Measurements from ENCODE around the gene ST8SIA4. TPM values are rescaled to one million over a fixed set of nuclear protein-coding genes. Genes with fewer than 3 reads are reported as not detected.

Gene ST8SIA4
- total RNA-seq, 1 donor from 2014 or later, result 0.59 TPM

DNA sequence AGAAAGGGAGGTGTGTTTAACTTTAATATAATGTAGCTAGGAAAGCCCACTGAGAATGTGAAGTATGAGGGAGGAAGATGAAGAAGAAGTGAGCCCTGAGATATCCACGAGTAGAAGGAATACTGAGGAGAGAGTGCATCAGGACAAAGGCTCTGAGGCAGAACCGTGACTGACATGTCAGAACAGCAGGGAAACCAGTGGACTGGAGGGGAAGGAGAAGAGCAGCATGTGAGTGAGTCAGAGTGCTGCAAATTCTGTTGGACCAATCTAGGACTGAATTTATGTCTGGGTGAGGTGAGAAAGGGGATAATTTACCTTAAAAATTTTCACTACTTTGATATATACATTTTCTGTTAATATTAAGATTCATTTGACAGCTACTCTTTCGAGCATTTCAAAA, 110.3 kb downstream of the ST8SIA4 start:
- no peak overlapping the region for H3K27ac ChIP-seq (ENCODE audit: low read depth, low read length)
- H3K27ac Mint-ChIP-seq (ENCODE audit: unreplicated experiment), result no peak overlapping the region

DNA sequence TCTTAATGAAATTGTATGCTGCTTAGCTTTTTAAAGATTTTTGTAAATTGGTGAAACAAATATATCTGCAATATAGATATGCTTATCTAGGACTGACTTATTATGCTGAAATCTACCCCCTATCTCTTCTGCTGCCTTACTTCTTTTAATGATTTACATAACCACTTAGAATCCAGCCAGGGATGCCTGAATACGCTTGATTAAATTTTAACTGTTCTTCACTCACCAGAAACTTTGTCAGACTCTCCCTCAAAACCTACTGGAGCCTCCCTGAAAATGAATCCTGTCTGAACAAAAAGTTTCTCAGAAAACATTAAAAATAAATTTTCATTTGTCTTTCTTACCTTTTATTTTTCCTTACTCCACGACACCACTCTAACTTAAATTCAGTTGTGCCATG, 111.7 kb downstream of the ST8SIA4 start:
- FAIRE-seq (no peak), DNase-seq (ENCODE audit: low read depth) (no peak)
- H2AFZ ChIP-seq (ENCODE audit: low read depth, low read length), result no peak overlapping the region
- H3K79me2 ChIP-seq (ENCODE audit: insufficient read depth, low read length), result no peaks in the 10 kb centered on the region
- Mint-ChIP-seq H3K27me3 (ENCODE audit: low read depth, unreplicated experiment) (no peaks in the 10 kb centered on the region), H3K9me3 (ENCODE audit: unreplicated experiment) (peaks cover 3% of the 10 kb centered on the region), H3K36me3 (ENCODE audit: low read depth, unreplicated experiment) (no peaks in the 10 kb centered on the region), H3K4me1 (ENCODE audit: low read depth, unreplicated experiment) (peaks cover 13% of the 10 kb centered on the region), H3K4me3 (ENCODE audit: unreplicated experiment) (no peak overlapping the region), H3K27ac (ENCODE audit: unreplicated experiment) (no peak overlapping the region)
- H3K4me1 ChIP-seq (ENCODE audit: insufficient read depth, low read length), result no peaks in the 10 kb centered on the region
- no peaks in the 10 kb centered on the region for H3K27me3 ChIP-seq (ENCODE audit: insufficient read depth, low read length)
- no peak overlapping the region for H3K4me3 ChIP-seq (ENCODE audit: insufficient read depth, low read depth, low read length)
- no peaks in the 10 kb centered on the region for H3K36me3 ChIP-seq (ENCODE audit: insufficient read depth, low read length)
- no peak overlapping the region for H3K27ac ChIP-seq (ENCODE audit: low read depth, low read length)
- no peak for TF ChIP-seq EZH2 (IDR thresholded peaks at IDR 0.05; ENCODE audit: insufficient read depth, low read length)
- TF ChIP-seq, protein P1, sequence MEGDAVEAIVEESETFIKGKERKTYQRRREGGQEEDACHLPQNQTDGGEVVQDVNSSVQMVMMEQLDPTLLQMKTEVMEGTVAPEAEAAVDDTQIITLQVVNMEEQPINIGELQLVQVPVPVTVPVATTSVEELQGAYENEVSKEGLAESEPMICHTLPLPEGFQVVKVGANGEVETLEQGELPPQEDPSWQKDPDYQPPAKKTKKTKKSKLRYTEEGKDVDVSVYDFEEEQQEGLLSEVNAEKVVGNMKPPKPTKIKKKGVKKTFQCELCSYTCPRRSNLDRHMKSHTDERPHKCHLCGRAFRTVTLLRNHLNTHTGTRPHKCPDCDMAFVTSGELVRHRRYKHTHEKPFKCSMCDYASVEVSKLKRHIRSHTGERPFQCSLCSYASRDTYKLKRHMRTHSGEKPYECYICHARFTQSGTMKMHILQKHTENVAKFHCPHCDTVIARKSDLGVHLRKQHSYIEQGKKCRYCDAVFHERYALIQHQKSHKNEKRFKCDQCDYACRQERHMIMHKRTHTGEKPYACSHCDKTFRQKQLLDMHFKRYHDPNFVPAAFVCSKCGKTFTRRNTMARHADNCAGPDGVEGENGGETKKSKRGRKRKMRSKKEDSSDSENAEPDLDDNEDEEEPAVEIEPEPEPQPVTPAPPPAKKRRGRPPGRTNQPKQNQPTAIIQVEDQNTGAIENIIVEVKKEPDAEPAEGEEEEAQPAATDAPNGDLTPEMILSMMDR (IDR thresholded peaks at IDR 0.05; ENCODE audit: insufficient read depth, low read depth, low read length), result no peak
- H3K4me2 ChIP-seq (ENCODE audit: low read length), result no peak overlapping the region
- no peak overlapping the region for H3K9ac ChIP-seq (ENCODE audit: low read length)
- no peaks in the 10 kb centered on the region for H4K20me1 ChIP-seq (ENCODE audit: insufficient read depth, low read length)
- no peaks in the 10 kb centered on the region for H3K9me3 ChIP-seq (ENCODE audit: insufficient read depth, low read depth, low read length)

More for the DNA sequence above, 110.3 kb downstream of the ST8SIA4 start:
- no peaks in the 10 kb centered on the region for H4K20me1 ChIP-seq (ENCODE audit: insufficient read depth, low read length)
- Mint-ChIP-seq H3K4me3 (ENCODE audit: unreplicated experiment) (no peak overlapping the region), H3K9me3 (ENCODE audit: unreplicated experiment) (no peaks in the 10 kb centered on the region), H3K27me3 (ENCODE audit: low read depth, unreplicated experiment) (no peaks in the 10 kb centered on the region), H3K4me1 (ENCODE audit: low read depth, unreplicated experiment) (peaks cover 13% of the 10 kb centered on the region), H3K36me3 (ENCODE audit: low read depth, unreplicated experiment) (no peaks in the 10 kb centered on the region)
- no peak overlapping the region for H3K4me3 ChIP-seq (ENCODE audit: insufficient read depth, low read depth, low read length)
- DNase-seq (ENCODE audit: low read depth) (no peak), FAIRE-seq (no peak)
- no peak overlapping the region for H2AFZ ChIP-seq (ENCODE audit: low read depth, low read length)
- no peaks in the 10 kb centered on the region for H3K4me1 ChIP-seq (ENCODE audit: insufficient read depth, low read length)
- no peaks in the 10 kb centered on the region for H3K79me2 ChIP-seq (ENCODE audit: insufficient read depth, low read length)
- H3K4me2 ChIP-seq (ENCODE audit: low read length), result no peak overlapping the region
- no peaks in the 10 kb centered on the region for H3K36me3 ChIP-seq (ENCODE audit: insufficient read depth, low read length)
- no peak overlapping the region for H3K9ac ChIP-seq (ENCODE audit: low read length)
- TF ChIP-seq, protein P1 (IDR thresholded peaks at IDR 0.05; ENCODE audit: insufficient read depth, low read depth, low read length), result no peak
- TF ChIP-seq EZH2 (IDR thresholded peaks at IDR 0.05; ENCODE audit: insufficient read depth, low read length), result no peak
- H3K9me3 ChIP-seq (ENCODE audit: insufficient read depth, low read depth, low read length), result no peaks in the 10 kb centered on the region
- H3K27me3 ChIP-seq (ENCODE audit: insufficient read depth, low read length), result no peaks in the 10 kb centered on the region

DNA sequence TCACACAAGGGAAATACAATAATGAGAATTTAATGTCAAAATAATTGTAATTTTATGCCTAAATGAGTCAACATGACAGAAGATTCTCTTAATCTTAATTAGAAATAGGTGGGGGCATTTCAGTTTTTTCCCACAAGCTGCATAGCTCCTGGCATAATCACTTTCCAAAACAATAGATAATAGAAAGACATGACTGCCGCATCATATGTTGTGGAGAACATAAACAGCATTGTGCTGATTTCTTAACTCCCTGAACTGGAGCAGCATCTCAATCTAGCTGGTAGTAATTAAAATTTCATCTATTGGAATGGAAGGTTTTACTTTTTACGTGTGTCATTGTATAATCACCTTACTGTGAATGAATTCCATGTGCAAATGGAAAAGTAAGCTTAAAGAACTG, 112.1 kb downstream of the ST8SIA4 start:
- FAIRE-seq (no peak), DNase-seq (ENCODE audit: low read depth) (no peak)
- no peaks in the 10 kb centered on the region for H3K27me3 Mint-ChIP-seq (ENCODE audit: low read depth, unreplicated experiment)
- no peaks in the 10 kb centered on the region for H3K4me1 ChIP-seq (ENCODE audit: insufficient read depth, low read length)
- no peak overlapping the region for H3K27ac ChIP-seq (ENCODE audit: low read depth, low read length)
- no peaks in the 10 kb centered on the region for H3K27me3 ChIP-seq (ENCODE audit: insufficient read depth, low read length)
- no peaks in the 10 kb centered on the region for H3K79me2 ChIP-seq (ENCODE audit: insufficient read depth, low read length)
- peaks cover 4% of the 10 kb centered on the region for H3K9me3 Mint-ChIP-seq (ENCODE audit: unreplicated experiment)
- H3K36me3 Mint-ChIP-seq (ENCODE audit: low read depth, unreplicated experiment), result no peaks in the 10 kb centered on the region
- no peak overlapping the region for H3K27ac Mint-ChIP-seq (ENCODE audit: unreplicated experiment)
- H3K4me1 Mint-ChIP-seq (ENCODE audit: low read depth, unreplicated experiment), result peaks cover 13% of the 10 kb centered on the region
- no peaks in the 10 kb centered on the region for H3K36me3 ChIP-seq (ENCODE audit: insufficient read depth, low read length)
- H4K20me1 ChIP-seq (ENCODE audit: insufficient read depth, low read length), result no peaks in the 10 kb centered on the region
- H3K9ac ChIP-seq (ENCODE audit: low read length), result no peak overlapping the region
- no peaks in the 10 kb centered on the region for H3K9me3 ChIP-seq (ENCODE audit: insufficient read depth, low read depth, low read length)
- no peak overlapping the region for H3K4me3 ChIP-seq (ENCODE audit: insufficient read depth, low read depth, low read length)
- no peak overlapping the region for H2AFZ ChIP-seq (ENCODE audit: low read depth, low read length)
- H3K4me3 Mint-ChIP-seq (ENCODE audit: unreplicated experiment), result no peak overlapping the region
- no peak overlapping the region for H3K4me2 ChIP-seq (ENCODE audit: low read length)
- TF ChIP-seq, protein P1 (IDR thresholded peaks at IDR 0.05; ENCODE audit: insufficient read depth, low read depth, low read length), result no peak
- no peak for TF ChIP-seq EZH2 (IDR thresholded peaks at IDR 0.05; ENCODE audit: insufficient read depth, low read length)
